Activated CD4-positive, alpha-beta memory T cell treated with anti-CD3 and anti-CD28 coated beads for 36 hours (primary cell): ENCODE results near the gene CAMTA1. TPM values are rescaled to one million over a fixed set of nuclear protein-coding genes. Genes with fewer than 3 reads are reported as not detected.

Experiments used
- CTCF ChIA-PET: fragments of 350-600 bp; sonication (Branson Sonifier 250); formaldehyde crosslinking; loops from one replicate; lab custom pipeline; 2021; ENCODE audit warnings: antibody characterized with exemption, inconsistent platforms; lab: Charles Lee
- POLR2A ChIA-PET: fragments of 350-600 bp; sonication (Branson Sonifier 250); formaldehyde crosslinking; loops from one replicate; lab custom pipeline; 2021; ENCODE audit warnings: antibody characterized with exemption; lab: Charles Lee
- DNase-seq: peaks from one replicate; pipeline ENCODE4 v3.0.0-alpha.2; 2020
- H3K27ac Mint-ChIP-seq: one replicate; pipeline ENCODE4 v1.8.0; 2021; ENCODE audit warnings: mixed read lengths
- H3K27me3 Mint-ChIP-seq: one replicate; pipeline ENCODE4 v1.8.0; 2021; ENCODE audit warnings: mixed read lengths
- H3K36me3 Mint-ChIP-seq: one replicate; pipeline ENCODE4 v1.8.0; 2021; ENCODE audit warnings: mixed read lengths
- H3K4me1 Mint-ChIP-seq: one replicate; pipeline ENCODE4 v1.8.0; 2021; ENCODE audit warnings: low read depth, mixed read lengths
- H3K4me3 Mint-ChIP-seq: one replicate; pipeline ENCODE4 v1.8.0; 2021; ENCODE audit warnings: mild to moderate bottlenecking, mixed read lengths
- H3K9me3 Mint-ChIP-seq: one replicate; pipeline ENCODE4 v1.8.0; 2021; ENCODE audit warnings: mixed read lengths
- intact Hi-C: fragments of 100-400 bp; cut with micrococcal nuclease; formaldehyde crosslinking; loops from one replicate; pipeline ENCODE4 v1.15.1; 2023
- total RNA-seq, 2 experiments: library from RNA; stranded (reverse); gene quantifications; one replicate each; pipeline ENCODE4 v1.2.3, GENCODE V29; 2021

The CAMTA1 gene
- total RNA-seq, 2 experiments from 2014 or later = 64.7 to 68.9 TPM

DNA sequence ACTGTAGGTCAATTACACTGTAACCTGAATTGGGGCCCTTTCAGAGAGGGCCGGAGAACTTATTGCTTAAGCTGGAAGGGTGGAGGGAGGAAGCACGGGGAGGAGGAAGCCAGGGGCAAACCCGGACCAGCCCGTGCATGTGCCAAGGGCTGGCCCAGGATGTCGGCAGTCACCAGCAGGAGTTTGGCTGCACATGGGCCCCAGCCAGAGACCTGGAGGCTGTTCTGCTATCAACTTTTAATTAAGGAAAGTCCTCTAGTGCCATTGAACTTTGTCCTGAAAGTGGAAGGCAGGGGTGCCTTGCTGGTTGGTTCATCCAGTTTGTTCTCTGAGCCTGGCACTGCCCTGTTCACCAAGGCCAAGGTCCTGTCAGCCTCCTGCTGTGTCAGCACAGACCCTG lies 785.1 kb downstream of the CAMTA1 start:
- no peaks in the 10 kb centered on the region for H3K27me3 Mint-ChIP-seq
- ChIA-PET CTCF (no interaction called here), POLR2A (no interaction called here)
- H3K27ac Mint-ChIP-seq = no peak overlapping the region
- H3K36me3 Mint-ChIP-seq = no peaks in the 10 kb centered on the region
- DNase-seq = no peak
- no peaks in the 10 kb centered on the region for H3K4me1 Mint-ChIP-seq
- H3K4me3 Mint-ChIP-seq = no peak overlapping the region
- intact Hi-C loops = no loop called here
- no peaks in the 10 kb centered on the region for H3K9me3 Mint-ChIP-seq

DNA sequence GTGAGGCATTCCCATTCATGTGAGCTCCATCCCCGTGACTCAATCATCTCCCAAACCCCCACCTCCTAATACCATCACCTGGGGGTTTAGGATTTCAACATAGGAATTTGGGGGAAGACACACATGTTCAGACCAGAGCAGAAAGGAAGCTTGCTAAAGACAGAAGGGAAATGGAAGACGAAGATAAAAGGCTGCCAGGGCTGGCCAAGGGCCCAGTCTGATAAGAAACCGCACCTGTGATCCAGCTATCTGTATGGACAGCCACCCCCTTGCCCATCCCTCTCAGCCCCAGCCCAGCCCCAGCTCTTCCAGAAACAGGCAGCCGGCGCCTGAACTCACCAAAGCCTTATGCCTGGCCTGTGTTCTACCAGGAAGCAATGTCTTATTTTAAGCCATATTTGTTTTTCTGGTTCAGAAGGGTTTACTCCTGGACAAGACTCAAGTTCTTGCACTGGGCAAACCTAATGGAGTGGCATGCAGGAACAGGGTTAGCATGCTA lies 787.4 kb downstream of the CAMTA1 start:
- no peaks in the 10 kb centered on the region for H3K36me3 Mint-ChIP-seq
- no peaks in the 10 kb centered on the region for H3K9me3 Mint-ChIP-seq
- no peak for DNase-seq
- CTCF ChIA-PET = interaction anchor here (0.8 to 1.5 kb wide), 2 partner anchors 9 to 75 kb away, joined by 3 to 6 read pairs; no protein-coding TSS in a partner anchor
- H3K27ac Mint-ChIP-seq = no peak overlapping the region
- H3K27me3 Mint-ChIP-seq = peaks cover 2% of the 10 kb centered on the region
- H3K4me1 Mint-ChIP-seq = no peaks in the 10 kb centered on the region
- POLR2A ChIA-PET = no interaction called here
- no peak overlapping the region for H3K4me3 Mint-ChIP-seq
- intact Hi-C loops = no loop called here

DNA sequence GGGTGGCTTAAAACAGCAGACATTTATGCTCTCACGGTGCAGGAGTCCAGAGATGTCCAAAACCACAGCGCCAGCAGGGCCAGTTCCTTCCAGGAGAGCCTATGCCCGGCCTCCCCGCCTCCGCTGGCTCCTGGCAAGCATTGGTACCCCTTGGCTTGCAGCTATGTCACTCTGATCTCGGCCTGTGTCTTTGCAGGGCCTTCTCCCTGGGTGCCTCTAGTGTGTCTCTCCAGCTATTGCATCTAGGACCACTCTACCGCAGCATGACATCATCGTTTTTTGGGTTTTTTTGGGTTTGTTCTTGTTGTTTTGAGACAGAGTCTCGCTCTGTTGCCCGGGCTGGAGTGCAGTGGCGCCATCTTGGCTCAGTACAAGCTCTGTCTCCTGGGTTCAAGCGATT lies 788.2 kb downstream of the CAMTA1 start:
- no peaks in the 10 kb centered on the region for H3K4me1 Mint-ChIP-seq
- ChIA-PET CTCF (interaction anchor here (0.6 kb wide), 1 partner anchor 773 kb away, joined by 3 read pairs; no protein-coding TSS in a partner anchor), POLR2A (no interaction called here)
- no peaks in the 10 kb centered on the region for H3K36me3 Mint-ChIP-seq
- no peak overlapping the region for H3K27ac Mint-ChIP-seq
- DNase-seq = no peak
- no peak overlapping the region for H3K4me3 Mint-ChIP-seq
- H3K27me3 Mint-ChIP-seq = peaks cover 2% of the 10 kb centered on the region
- no peaks in the 10 kb centered on the region for H3K9me3 Mint-ChIP-seq
- intact Hi-C loops = no loop called here

DNA sequence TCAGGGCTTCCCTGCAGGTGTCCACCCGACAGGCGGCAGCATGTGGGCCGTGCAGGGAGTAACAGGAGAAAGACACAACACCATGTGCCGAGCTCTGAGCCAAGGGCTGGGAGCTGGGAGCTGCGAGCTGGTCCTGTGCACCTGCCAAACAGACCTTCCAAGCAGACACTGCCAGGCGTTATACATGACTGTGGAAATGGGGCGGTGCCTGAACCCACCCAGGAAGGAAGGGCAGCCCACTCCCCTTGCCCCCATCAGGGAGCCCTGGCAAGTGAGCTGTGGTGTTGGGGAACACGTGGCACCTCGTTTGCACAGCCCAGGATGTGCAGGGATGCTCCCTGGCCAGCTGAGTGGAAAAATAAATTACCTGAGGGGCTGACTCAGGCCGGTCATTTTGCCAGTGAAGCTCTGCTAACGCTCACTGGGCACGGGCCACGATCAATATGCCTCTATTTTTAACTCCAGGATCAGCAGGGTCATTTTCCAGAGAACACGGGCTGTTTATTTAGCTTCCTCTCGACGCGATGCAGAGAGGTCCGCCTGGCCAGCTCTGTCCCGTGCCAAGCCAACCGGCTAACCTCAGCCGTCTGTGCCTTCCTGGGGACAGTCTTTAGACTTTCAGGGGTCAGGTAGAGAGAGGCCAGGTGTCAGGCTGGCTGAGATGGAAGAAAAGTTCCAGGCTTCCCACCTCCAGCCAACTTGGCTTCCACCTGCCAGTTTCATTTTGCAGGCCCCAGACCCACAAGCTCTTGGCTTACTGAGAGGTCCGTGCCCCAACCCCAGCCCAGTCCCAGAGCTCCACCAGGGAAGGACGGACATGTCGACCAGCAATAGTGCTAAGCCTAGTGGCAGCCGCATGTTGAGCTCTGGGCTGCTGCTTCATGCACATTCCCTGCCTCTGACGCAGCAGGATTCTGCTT lies 789.1 kb downstream of the CAMTA1 start:
- H3K27ac Mint-ChIP-seq = no peak overlapping the region
- CTCF ChIA-PET = interaction anchor here (0.6 to 1.0 kb wide), 3 partner anchors 20 to 773 kb away, joined by 3 to 4 read pairs (median 3); no protein-coding TSS in a partner anchor
- H3K4me3 Mint-ChIP-seq = no peak overlapping the region
- POLR2A ChIA-PET = no interaction called here
- no peaks in the 10 kb centered on the region for H3K4me1 Mint-ChIP-seq
- peaks cover 2% of the 10 kb centered on the region for H3K27me3 Mint-ChIP-seq
- H3K9me3 Mint-ChIP-seq = no peaks in the 10 kb centered on the region
- no peaks in the 10 kb centered on the region for H3K36me3 Mint-ChIP-seq
- no peak for DNase-seq
- intact Hi-C loops = no loop called here

DNA sequence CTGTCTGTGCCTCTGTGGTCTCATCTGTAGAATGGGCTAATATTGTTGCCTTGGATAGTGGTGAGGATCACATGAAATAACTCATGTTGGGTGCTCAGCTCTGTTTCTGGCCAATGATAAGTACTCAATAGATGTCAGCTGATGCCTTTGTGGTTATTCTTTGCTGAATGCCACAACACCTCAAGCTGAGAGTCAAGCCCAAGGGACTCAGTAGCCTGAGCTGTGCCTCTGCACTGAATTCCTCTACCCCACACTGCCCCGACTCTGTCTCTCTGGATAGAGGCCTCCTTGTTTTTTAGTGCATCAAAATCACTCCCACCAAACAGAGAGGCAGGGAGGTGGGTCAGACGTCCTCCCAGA lies 789.8 kb downstream of the CAMTA1 start:
- intact Hi-C loops = no loop called here
- Mint-ChIP-seq H3K36me3 (no peaks in the 10 kb centered on the region), H3K9me3 (no peaks in the 10 kb centered on the region), H3K4me1 (no peaks in the 10 kb centered on the region), H3K27ac (no peak overlapping the region), H3K27me3 (peaks cover 5% of the 10 kb centered on the region), H3K4me3 (no peak overlapping the region)
- DNase-seq = no peak
- ChIA-PET CTCF (interaction anchor here (0.9 to 1.0 kb wide), 2 partner anchors 21 to 48 kb away, joined by 3 to 4 read pairs; no protein-coding TSS in a partner anchor), POLR2A (no interaction called here)

DNA sequence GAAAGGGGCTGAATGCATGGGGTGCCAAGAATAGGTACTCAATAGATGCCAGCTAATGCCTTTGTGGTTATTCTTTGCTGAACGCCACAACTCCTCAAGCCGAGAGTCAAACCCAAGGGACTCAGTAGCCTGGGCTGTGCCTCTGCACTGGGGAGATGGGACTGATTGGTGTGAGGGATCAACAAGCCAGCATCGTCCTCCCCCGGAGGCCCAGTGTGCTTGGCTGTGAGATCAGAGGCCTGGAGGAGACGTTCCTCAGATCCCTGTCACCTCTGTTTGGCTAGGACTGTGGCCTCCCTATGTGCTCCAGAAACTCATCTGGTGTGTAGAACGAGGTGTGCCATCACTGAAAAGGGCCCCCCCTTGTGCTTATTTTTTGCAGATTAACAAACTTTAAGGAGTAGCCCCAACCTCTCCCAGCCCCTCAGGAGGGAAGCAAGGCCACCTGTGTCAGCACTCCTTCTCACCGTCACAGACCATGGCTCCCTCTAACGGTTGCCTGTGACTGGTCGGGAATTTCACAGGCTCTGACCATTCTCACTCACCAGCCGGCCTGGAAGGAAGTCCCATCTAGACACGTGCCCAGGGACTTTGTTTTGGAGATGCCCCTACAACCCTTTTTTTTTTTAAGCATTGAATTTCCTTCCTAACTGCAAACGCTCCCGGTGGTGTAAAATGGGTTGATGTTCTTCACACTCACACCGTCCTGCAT lies 791.8 kb downstream of the CAMTA1 start:
- Mint-ChIP-seq H3K27me3 (peaks cover 5% of the 10 kb centered on the region), H3K4me1 (no peaks in the 10 kb centered on the region), H3K27ac (no peak overlapping the region), H3K36me3 (no peaks in the 10 kb centered on the region), H3K4me3 (no peak overlapping the region), H3K9me3 (no peaks in the 10 kb centered on the region)
- intact Hi-C loops = no loop called here
- POLR2A ChIA-PET = no interaction called here
- CTCF ChIA-PET = no interaction called here
- no peak for DNase-seq

DNA sequence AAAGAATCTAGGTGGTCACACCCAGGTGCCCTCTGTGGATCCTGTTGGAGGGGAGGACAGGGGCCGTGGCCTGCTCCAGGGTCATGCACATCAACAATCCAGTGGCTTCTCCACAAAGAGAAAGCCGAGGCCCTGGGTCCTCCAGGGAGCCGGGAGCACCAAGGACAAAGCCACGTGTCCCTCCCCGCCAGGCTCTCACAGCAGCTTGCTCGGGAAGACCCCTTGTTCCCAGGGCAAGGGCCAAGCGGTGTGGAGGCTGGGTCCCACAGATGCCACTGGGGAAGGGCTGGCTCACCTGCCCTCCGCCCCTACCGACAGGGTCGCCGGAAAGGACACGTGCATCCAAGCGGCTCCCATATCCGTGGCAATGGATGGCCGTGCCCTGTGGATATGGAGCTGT lies 793.0 kb downstream of the CAMTA1 start:
- DNase-seq = no peak
- Mint-ChIP-seq H3K36me3 (no peaks in the 10 kb centered on the region), H3K4me1 (no peaks in the 10 kb centered on the region), H3K27ac (no peak overlapping the region), H3K27me3 (peaks cover 5% of the 10 kb centered on the region), H3K4me3 (no peak overlapping the region), H3K9me3 (no peaks in the 10 kb centered on the region)
- intact Hi-C loops = no loop called here
- ChIA-PET CTCF (no interaction called here), POLR2A (no interaction called here)

DNA sequence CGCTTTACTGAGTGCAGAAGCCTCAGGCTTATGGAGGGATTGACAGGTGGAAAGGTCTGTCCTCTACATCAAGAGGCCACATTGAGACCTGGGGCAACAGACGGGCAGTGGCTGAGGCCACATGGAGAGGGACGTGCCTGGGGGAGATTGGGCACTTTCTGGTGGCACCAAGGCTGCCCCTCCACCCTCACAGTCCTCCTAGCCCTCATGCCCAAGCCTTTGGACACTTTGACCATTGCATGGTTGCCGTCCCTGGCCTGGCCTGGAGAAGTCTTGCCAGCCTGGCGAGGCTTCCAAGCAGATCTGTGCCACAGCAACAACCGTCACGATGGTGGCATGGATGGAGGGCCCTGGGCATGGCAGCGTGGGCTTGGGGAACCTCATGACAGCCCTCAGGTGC lies 793.8 kb downstream of the CAMTA1 start:
- Mint-ChIP-seq H3K4me1 (no peaks in the 10 kb centered on the region), H3K36me3 (no peaks in the 10 kb centered on the region), H3K4me3 (no peak overlapping the region), H3K9me3 (no peaks in the 10 kb centered on the region), H3K27ac (no peak overlapping the region), H3K27me3 (peaks cover 6% of the 10 kb centered on the region)
- no peak for DNase-seq
- CTCF ChIA-PET = no interaction called here
- intact Hi-C loops = no loop called here
- POLR2A ChIA-PET = no interaction called here

DNA sequence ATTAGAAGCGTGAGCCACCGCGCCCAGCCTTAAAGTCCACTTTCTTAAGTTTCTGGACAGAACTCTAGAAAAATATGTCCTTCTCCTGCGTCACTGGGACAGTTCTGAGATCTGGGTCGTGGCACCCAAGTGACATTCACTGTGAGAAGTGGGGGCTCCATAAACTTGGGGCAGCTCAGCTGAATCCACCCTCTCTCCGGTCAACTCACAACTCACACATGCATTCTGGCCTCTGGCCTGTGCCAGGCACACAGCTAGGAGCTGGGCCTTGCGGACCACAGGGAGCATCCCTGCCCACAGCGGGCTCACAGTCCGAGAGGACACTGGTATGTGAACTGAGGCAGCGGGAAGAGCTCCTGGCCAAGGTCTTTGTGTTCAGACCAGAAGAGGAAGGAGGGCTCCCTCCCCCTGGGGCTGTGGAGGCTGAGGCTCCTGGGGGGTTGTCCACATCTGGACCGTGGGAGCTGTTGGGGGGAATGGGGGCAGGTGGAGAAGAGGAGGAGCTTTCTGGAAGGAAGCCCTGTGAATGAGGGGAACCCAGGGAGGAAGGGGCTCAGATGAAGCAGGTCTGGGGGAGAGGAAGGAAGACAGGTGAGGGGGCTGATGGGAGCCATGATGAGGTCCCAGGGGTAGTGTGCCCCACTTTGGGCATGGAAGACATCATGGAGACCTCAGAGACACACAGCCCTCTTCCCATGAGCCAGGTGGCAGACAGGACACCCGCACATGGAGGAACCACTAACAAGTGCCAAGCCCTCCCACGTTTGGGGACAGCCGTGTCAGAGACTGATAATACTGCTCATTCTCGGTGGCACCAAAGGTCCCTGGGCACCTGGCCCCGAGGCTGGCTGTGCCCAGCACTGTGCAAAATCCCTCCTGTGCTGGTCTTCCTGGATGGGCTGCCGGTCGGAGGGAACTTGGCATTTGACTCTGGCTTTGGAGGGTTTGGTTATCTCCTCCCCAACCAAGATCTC lies 794.9 kb downstream of the CAMTA1 start:
- no peaks in the 10 kb centered on the region for H3K36me3 Mint-ChIP-seq

DNA sequence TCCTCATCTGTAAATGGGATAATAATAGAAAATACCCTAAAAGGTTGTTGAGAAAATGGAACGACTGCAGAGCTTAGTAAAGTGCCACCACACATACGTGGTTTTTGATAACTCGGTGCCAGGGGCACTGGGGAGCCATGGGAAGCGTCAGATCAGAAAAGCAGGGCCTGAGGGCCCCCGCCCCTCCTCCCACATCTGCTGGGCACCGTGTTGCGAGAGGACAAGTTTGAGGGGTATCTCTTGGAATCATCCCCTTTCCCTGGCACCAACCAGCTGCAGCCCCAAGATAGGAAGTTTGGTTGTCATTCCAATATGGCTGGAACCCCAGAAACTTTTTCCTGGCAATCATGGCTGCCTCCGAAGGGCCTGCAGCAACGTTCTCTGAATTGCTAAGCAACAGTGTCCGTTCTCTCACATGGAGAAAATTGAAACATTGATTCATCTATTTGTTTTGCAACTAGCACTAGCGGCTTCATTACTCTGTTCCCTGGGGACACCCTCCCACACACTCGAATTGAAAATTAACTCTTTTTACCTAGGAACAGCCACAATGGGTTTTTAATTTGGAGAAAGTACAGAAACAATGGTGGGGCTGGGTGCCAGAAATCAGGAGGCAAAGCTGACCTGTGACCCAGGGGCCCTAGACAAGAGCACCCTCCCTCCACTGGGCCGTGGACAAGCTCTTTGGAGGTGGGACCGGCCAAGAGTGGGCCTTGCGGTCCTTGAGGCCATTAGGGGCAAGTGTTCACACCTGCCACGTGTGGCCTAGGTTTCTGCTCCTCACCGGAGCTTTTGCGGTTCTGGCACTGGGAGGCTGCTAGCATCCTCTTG lies 795.9 kb downstream of the CAMTA1 start:
- H3K27me3 Mint-ChIP-seq = peaks cover 7% of the 10 kb centered on the region
- no peaks in the 10 kb centered on the region for H3K4me1 Mint-ChIP-seq
- H3K36me3 Mint-ChIP-seq = no peaks in the 10 kb centered on the region
- ChIA-PET CTCF (interaction anchor here (0.7 to 0.8 kb wide), 2 partner anchors 9 to 65 kb away, joined by 3 read pairs; no protein-coding TSS in a partner anchor), POLR2A (no interaction called here)
- no peak for DNase-seq
- H3K9me3 Mint-ChIP-seq = no peaks in the 10 kb centered on the region
- no peak overlapping the region for H3K27ac Mint-ChIP-seq
- H3K4me3 Mint-ChIP-seq = no peak overlapping the region
- intact Hi-C loops = no loop called here

More for the DNA sequence above, 794.9 kb downstream of the CAMTA1 start:
- no peak for DNase-seq
- no peaks in the 10 kb centered on the region for H3K9me3 Mint-ChIP-seq
- H3K4me3 Mint-ChIP-seq = no peak overlapping the region
- intact Hi-C loops = no loop called here
- H3K27ac Mint-ChIP-seq = no peak overlapping the region
- H3K27me3 Mint-ChIP-seq = peaks cover 7% of the 10 kb centered on the region
- no peaks in the 10 kb centered on the region for H3K4me1 Mint-ChIP-seq
- ChIA-PET POLR2A (no interaction called here), CTCF (no interaction called here)
